GM19372 (cell line): Measurements from ENCODE around the gene ALX1.
"Not testable (repeated sequence)": the region's sequence is repeated elsewhere in the genome, so short reads cannot be mapped to it uniquely, and the experiment has no call there.

Source experiments
- ATAC-seq: cut with Tn5 transposase; IDR thresholded peaks from one replicate; pipeline ENCODE4 v1.9.1; 2021; ENCODE audit warnings: mild to moderate bottlenecking, low read depth, moderate library complexity; ENCODE audit not compliant: unreplicated experiment

Gene ALX1

DNA sequence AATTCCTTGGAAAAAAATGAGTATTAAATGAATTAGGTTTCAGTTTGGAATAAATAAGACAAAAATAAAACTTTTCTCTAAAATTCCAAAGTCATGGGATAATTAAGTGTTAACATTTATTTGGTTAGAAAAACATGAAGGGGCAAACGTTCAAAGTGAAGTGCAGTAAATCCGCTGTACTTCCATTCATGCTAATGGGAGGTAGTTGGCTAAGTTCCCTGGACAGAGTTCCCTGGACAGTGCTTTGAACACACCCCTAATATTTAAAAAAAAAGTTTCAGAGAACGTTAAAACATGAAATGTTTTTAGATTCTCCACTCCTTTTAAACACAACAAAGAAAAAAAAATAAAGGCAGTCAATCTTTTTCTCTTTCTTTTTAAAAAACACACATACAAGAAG lies 16.3 kb downstream of the ALX1 start:
- no peak for ATAC-seq

DNA sequence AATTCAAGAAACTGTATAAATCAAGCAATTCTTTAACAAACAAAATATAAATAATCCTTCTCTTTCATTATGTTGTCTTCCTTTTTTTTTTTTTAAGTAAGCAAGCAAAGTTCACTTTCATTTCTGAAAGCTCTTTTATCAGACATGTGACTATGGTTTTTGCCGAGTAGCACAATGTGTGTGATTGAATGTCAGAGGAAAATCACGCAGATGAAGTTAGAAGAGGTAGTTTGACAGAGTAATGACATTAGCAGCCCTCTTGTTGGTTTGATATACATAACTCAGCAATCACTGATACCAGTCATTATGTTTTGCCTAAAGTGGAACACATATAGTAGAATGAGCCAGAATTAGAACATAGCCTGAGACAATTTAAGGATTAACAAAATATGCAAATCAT lies 19.0 kb downstream of the ALX1 start:
- no peak for ATAC-seq

DNA sequence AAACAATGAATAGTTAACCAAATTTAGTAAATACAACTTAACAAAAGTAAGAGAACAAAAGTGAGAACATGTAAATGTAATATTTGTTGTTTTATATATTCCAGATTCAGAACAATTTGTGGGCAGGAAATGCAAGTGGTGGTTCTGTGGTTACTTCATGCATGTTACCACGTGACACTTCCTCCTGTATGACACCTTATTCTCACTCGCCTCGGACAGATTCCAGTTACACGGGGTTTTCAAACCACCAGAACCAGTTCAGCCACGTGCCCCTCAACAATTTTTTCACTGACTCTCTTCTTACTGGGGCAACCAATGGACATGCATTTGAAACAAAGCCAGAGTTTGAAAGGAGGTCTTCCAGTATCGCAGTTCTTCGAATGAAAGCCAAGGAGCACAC lies 21.0 kb downstream of the ALX1 start:
- peak; percentile 53 for ATAC-seq

DNA sequence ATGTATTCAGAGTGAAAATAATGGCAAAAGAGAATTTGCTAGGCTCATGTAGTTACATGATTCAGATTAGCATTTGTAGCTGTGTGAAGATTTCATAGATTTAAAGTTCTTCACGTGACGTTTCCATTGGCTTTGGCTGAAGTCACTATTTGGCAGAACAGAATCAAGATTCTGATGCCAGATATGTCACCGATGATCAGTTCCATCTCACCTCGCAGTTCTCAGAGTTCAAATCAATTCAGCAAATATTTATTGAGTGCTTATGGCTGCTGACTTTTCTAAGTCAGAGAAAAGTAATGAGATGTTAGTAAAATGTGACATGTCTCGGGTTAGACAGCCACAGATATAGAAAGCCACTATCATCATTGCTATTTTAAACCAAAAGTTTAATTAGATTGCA lies 28.4 kb downstream of the ALX1 start:
- ATAC-seq = no peak

DNA sequence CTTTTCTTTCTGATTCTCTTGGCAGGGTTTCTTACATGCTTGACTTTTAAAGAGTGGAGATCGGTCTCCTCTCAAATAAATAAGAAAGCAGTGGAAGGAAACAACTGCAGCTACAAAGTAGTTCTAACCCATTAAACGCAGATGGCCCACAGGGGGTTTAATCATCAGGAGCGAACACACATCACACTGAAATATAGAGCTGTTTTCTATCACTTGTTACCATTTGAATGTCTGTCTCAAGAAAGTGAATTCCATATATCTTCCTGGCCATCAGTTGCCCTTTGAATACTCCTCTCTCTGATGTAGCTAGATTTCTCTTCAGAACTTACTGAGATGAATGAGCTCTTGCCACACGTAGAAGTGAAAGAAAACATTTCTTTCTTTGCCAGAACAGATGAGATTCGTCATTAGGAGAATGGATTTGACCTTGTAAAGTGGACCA lies 29.1 kb downstream of the ALX1 start:
- ATAC-seq = no peak

DNA sequence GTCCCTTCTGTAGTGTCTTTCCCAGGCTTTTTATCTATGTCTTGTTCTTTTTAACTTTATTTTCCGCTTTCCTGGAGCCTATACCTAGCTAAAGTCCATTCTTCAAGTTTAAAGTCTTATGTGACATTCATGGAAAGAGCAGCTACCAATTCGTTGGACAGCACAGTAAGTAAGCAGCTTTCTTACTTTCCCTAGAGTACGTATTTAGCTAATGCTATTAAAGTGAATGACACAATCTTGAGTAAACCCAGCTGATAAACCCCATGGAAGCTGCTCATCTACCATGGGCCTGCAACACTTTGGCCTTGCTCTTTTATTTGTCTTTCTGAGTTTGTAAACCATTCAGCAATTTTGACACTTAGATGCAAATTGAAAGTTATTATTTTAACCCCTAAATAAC lies 30.0 kb downstream of the ALX1 start:
- ATAC-seq = no peak

DNA sequence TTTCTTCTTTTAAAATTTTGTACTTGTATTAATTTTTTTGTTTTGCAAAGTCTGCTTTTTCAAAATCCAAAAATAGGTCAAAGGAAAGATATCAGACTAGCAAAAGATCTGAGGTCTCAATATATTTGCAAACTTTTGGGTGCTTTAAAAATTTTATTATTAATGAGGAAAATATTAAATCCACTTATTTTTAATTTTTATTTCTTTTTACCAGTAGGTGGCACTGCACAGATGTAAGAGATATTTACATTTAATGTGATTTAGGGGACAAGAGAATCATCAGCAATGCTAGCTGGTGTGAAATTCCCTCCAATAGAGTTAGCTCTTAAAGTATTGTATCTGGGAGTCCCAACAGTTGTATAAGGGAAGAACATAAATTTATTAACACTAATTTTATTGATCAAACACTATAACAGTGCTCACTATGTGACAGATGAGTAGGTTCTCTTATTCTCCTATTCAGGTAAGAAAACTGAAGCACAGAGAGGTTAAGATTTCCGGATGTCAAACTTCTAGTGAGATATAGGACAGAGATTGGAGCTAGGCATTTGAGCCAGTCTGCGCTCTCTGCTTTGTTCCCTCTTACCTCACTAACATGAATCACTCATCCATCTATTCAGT lies 30.5 kb downstream of the ALX1 start:
- ATAC-seq = no peak

DNA sequence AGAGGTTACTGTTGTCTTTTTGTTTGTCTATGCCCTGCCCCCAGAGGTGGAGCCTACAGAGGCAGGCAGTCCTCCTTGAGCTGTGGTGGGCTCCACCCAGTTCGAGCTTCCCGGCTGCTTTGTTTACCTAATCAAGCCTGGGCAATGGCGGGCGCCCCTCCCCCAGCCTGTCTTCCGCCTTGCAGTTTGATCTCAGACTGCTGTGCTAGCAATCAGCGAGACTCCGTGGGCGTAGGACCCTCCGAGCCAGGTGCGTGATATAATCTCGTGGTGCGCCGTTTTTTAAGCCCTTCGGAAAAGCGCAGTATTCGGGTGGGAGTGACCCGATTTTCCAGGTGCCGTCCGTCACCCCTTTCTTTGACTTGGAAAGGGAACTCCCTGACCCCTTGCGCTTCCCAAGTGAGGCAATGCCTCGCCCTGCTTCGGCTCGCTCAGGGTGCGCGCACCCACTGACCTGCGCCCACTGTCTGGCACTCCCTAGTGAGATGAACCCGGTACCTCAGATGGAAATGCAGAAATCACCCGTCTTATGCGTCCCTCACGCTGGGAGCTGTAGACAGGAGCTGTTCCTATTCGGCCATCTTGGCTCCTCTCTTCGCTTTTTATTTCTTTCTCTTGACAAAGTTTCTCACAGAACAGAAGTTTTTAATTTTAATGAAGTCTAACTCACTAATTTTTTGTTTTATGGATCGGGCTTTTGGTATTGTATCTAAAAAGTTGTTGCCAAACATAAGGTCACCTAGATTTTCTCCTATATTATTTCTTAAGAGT lies 38.0 kb downstream of the ALX1 start:
- not testable (repeated sequence) for ATAC-seq

DNA sequence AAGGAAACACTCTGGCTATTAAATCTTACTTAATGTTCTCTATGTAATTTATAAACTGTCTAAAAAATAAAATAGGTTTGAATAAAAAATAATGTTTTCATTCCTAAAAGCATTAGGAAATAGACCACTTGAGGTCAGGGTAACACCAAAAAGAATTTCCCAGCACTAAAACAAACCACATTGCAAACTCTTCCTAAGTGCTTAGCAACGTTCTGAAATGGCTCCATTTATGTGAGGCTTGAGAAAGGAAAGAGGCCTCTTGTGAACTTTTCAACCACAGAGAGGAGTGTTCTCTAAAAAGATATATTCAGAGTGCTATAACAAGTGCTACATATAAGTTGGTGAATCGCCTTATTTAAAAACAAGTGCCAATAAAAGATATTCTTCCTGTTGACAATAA lies 42.7 kb downstream of the ALX1 start:
- no peak for ATAC-seq

DNA sequence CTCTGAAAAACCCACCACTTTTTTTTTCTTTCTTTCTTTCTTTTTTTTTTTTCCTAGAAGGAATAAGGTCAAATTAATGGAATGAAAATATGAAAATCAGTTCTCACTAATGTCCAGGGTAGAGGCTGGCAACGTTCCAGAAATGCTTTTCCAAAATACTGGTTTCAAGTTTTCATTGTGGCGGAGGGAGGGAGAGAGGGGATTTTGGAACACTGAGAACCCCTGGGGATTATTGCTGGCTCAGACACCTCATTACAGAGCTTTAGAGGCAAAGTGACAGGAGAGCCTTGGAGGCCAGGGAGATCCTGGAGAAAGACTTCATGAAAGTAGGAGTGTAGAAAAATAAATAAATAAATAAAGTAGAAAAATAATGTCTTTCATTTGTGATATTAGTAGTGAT lies 45.4 kb downstream of the ALX1 start:
- ATAC-seq = no peak

DNA sequence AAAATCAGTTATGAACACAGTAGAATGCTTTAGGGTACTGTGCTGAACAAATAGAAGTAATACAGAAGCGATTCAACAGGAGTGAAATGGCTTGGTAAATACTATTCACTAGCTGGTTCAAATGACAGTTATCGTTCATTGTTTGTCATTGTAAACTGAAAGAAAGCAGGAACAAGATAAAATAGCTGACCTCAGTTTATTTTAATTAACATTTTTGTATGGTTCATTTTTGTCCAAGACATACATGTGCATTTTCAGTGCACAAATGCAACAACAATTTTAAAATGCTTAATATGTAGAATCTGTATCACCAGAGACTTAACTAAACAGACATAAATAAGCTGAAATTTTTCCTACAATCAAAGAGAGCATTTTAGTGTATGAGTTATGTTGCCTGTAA lies 49.9 kb downstream of the ALX1 start:
- no peak for ATAC-seq

DNA sequence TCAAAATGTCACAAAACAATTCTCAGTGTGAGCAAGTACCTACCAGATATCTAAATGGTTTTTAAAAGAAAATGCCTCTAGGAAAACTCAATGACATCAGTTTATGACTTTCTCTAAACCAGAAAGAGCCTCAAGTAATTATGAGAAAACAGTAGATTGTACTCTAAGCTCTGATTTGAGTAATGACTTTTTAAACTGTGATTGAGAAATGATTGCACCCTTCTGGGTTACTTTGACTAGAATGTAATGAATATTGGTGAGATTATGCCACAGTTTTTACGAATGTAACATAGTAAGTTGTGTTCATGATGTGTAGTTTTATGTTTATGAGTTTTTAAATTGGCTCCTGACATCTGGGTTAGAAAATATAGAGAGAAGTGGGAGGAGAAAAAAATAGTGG lies 68.8 kb downstream of the ALX1 start:
- ATAC-seq = no peak

DNA sequence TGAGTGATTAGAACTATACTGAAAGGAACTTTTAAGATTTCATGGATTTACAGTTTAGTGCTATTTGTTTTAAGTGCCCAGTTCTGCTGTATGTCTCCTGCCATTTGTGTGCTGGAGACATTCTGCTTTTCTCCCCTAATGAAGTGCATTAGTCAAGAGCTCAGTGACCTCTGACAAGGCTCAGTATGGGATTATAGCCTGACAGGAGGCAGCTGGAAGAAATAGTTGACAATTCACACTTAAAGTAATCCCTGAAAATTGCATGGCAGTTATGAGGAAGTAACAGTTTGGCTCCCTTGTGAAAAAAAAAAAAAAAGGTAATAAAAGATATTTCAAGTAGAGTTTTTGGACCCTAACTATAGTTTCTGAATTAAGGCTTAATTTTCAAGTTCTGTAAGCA lies 70.3 kb downstream of the ALX1 start:
- ATAC-seq = no peak
